ENCODE data around the gene NAV2.

DNA sequence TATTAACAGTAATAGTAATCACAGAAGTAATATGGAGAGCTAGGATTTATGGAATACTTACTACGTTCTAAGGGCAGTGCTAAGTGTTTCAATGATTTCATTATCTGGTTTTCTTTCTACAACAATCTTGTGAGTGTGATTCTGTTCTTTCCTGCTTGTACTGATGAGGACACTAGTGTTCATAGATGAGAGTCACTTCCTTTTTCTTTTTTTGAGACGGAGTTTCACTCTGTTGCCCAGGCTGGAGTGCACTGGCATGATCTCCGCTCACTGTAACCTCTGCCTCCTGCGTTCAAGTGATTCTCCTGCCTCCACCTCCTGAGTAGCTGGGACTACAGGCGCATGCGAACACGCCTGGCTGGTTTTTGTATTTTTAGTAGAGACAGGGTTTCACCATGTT, 366.2 kb downstream of the NAV2 start:
- TF ChIP-seq REST (IDR thresholded peaks at IDR 0.05; ENCODE audit: borderline replicate concordance) (no peak), RAD21 (conservative IDR thresholded peaks at IDR 0.05) (no peak), MXI1 (conservative IDR thresholded peaks at IDR 0.05; ENCODE audit: poor library complexity, severe bottlenecking) (no peak), POLR2AphosphoS5 (IDR thresholded peaks at IDR 0.05) (no peak)
- TF ChIP-seq, protein P1, sequence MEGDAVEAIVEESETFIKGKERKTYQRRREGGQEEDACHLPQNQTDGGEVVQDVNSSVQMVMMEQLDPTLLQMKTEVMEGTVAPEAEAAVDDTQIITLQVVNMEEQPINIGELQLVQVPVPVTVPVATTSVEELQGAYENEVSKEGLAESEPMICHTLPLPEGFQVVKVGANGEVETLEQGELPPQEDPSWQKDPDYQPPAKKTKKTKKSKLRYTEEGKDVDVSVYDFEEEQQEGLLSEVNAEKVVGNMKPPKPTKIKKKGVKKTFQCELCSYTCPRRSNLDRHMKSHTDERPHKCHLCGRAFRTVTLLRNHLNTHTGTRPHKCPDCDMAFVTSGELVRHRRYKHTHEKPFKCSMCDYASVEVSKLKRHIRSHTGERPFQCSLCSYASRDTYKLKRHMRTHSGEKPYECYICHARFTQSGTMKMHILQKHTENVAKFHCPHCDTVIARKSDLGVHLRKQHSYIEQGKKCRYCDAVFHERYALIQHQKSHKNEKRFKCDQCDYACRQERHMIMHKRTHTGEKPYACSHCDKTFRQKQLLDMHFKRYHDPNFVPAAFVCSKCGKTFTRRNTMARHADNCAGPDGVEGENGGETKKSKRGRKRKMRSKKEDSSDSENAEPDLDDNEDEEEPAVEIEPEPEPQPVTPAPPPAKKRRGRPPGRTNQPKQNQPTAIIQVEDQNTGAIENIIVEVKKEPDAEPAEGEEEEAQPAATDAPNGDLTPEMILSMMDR (IDR thresholded peaks at IDR 0.05; ENCODE audit: poor library complexity, severe bottlenecking), result no peak

All from neural cell (in vitro differentiated cells).